ENCODE data around the gene ECM2.

The ECM2 gene

DNA sequence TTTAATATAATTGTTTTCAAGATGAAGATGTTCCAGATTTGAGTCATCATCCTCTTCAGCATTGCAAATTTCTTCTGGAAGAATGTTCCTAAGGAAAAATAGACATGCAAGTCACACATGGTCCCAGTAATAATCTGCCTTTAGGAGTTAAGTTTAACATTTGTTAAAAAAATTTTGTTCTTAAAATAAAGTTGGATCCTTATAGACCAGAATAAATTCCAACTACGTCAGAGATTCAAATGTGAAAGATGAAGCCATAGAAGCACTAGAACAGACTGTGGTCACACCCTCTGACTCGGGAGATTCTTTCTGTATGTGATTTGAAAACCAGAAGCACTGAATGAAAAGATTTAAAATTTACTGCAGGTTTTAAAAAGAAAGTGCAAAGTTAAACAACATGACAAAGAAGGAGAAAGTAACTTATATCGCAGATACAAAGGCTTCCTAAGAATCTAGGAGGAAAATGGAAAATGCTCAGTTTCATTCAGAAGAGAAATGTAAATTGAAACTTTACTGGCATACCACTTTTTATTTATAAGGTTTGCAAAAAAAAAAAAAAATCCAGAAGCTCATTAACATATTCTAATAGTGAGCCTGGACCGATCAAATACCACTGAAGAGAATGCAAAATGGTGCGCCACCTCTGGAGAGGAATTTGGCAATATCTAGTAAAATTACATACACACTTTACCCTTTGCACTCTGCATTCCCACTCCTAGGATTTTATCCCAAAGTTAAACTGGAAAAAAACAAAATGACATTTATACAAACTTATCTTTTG, 39.2 kb downstream of the ECM2 start:
- no peak for DNase-seq

- DNase-seq = no peak
Measured at GRCh38 chr9:92494856-92495255, 40.9 kb downstream of the ECM2 start.

GRCh38 chr9:92493749-92494387, 41.9 kb downstream of the ECM2 start:
- no peak for DNase-seq

DNA sequence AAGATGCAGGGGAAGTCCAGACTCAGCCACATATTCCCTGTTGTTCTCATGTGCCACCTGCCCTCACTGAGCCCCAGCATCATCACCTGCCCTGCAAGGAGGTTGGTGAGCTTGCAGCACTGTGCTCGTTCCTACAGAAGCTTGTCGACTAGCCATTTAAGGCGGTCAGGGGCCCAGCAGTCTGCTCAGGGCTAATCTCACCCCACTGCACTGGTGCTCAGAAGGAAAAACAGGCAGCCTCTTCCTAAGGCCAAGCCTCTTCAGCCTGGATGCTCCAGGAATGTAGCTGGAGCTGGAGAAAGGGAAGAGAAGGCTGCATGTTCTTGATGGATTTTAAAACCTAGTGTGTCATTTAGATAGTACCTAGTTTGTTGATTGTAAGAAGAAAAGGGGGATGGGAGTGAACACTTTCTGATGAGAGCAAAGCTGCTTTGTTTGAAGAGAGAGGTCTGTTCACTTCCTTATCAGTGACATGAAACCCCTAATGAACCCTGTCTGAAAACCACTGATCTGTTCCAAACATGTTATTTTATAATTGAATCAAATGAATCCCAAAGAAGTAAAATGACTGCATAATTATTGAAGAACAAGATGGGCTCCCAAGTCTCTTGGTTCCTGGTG, 42.9 kb downstream of the ECM2 start:
- DNase-seq = no peak

DNA sequence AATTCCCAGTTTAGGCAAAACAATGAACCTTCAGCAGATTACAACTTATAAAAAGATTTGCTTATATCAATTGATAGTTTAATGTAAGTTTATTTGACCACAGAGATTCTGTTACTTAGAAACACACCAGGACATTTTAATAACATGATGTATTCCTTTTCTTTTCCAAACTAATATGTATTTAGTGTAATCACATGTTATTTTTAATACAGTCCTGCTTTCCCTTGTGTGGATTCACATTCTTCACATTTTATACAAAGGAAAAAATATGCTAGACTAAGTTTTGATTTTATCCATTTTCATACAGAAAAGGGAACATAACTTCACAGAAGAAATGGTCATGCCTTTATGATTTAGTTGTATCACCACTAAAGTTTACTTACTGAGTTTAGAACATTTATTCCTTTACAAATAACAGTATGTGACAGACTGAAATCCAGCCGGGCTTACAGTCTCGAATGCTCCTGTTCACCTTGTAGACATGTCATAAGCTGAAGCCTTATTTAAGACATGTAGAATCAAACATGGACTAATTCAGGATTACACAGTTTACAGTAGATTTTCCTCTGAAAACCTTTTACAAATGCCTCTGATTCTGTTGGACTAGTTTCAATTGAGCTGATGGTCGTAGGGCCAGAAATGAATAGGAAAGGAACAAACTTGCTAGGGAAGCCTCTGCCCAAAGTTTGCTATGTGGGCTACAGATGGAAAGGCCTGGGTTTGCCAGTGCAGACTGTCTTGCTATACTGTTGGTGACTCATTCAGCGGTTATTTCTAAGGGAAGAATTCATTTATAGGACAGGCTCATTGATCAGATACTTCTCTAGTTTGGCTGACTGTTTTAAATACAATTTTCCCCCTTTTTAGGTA, 46.9 kb downstream of the ECM2 start:
- DNase-seq = no peak

- no peak for DNase-seq
Measured at GRCh38 chr9:92486371-92486770, 49.4 kb downstream of the ECM2 start.

DNA sequence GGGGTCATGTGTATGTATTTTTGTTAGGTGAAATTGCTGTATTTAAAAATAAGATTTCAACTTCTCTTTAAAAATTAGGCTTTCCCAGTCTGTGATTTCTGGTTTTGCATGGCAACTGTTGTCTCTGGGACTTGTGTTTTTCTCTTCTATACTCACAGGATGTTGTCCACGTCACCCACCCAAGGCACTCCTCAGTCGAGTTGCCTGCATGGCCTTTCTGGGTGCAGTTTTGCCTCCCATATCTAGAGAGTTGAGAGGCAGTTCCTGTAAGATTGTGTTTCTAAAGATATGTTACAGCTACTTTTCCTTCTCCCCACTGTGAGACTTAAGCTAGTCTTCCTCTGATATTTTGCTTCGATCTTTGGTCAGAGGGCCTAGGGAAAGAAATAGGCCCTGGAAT, 51.2 kb downstream of the ECM2 start:
- no peak for DNase-seq

GRCh38 chr9:92483627-92484545, 51.9 kb downstream of the ECM2 start:
- DNase-seq = no peak

GRCh38 chr9:92482805-92483204, 53.0 kb downstream of the ECM2 start:
- DNase-seq = no peak

GRCh38 chr9:92482329-92482728, 53.5 kb downstream of the ECM2 start, which contains the start of gene ASPN:
Gene ASPN, minus strand, starts transcription at chr9:92482506.
- no peak for DNase-seq

GRCh38 chr9:92480986-92481633, 54.7 kb downstream of the ECM2 start:
- DNase-seq = no peak

DNA sequence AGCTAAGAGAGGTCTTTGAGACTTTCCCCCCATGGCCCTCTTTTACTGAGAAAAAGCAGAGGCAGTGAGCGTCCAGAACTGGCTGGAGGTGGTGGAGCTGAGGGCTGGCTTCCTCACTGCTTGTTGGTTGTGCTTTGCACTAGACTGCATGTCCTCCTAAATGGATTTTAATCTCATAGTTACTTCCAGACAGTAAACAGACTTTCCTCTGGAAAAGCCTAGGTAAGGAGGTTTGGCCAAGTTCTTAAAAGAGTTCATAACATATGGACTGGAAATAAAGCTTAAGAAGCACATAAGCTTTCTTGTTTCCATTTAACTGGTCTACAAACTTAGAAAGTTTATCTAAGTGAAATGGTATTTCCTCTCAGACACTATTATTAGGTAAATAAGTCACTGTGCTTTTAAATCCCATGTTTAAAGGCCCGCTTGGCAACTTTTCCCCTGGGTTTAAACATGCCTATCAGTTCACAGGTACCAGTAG, 55.5 kb downstream of the ECM2 start:
- no peak for DNase-seq

- DNase-seq = no peak
Measured at GRCh38 chr9:92479346-92479745, 56.4 kb downstream of the ECM2 start.

DNA sequence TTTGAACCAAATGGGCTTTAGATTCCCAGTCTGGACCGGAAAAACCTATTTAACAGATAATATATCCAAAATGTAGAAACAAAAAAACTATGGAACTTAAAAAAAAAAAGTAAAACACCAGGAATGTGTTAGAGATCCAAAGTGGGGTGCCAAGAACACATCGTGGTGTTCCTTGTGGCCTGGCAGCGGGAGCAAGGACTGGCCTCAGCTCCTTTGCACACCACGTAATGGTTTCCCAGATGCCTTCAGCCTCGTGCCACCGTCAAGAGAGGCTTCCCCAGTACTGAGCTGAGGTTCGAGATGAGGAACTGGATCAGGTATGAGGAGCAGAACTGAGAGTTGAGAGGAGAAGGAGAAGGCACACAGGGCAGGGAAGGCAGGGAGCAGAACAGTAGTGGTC, 57.0 kb downstream of the ECM2 start:
- DNase-seq = no peak

- no peak for DNase-seq
Measured at GRCh38 chr9:92476962-92477361, 58.8 kb downstream of the ECM2 start.

DNA sequence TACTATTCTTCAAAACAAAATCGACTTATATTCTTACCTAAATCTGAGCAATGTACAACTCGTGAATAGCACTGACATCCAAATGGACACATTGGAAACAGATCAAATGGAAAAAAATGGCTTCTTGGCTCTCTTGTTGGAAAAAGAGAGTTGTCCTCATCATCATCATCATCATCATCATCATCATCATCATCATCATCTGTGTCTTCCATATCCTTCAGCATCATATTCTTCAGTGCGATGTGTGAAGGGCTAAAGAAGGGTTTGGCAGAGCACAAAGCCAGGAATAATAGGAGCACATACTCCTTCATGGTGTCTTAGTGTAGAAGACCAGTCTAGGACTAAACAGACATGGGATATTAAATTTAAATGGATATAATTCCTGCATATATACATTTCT, 61.2 kb downstream of the ECM2 start:
- DNase-seq = no peak

GRCh38 chr9:92468206-92468605, 67.6 kb downstream of the ECM2 start:
- DNase-seq = no peak

DNA sequence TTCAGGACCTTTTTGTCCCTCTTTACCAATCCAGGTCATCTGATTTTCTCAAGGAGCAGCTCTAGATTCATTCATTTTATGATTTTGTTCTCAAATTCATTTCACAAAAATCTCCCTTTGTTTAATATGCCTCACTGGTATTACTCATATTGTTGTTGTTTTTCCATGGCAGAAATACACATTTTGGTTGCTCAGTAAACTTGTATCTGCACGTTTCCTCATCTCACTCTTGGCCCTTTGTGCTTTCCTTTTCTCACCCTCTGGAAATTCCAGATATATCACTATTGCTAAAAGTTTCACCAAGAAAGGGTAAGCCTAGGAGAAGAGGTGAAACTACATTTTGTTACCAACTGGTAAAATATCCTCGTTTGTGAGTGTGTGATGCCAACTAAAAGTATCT, 68.3 kb downstream of the ECM2 start:
- no peak for DNase-seq

- DNase-seq = no peak
Measured at GRCh38 chr9:92467041-92467440, 68.7 kb downstream of the ECM2 start.

DNA sequence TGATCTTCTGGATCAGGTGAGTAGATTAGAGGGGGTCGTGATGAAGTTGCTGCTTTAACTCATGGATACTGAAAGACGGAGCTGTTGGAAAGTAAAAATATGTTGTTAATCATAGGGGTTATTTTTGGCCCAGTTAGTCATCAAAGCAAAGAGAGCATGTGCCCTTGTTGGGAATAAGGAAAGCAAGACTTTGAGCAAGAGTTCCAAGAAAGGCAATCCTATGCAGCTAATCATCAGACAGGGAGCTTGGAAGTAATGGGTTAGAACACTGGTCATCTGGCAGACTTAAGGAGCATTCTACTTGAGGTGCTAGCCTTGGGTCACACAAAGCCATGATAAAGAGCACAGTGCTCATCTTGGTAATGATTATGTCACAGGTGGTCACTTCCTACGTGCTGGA, 71.8 kb downstream of the ECM2 start:
- DNase-seq = no peak

GRCh38 chr9:92463387-92463786, 72.4 kb downstream of the ECM2 start:
- DNase-seq = no peak

Data from NCI-H1436 treated with DMSO at 0.1 percent for 48 hours (cell line).